Activated CD4-positive, alpha-beta T cell treated with anti-CD3 and anti-CD28 coated beads, Interleukin-2, amount 10 ng/mL, durations not matched to agents 7 days and 5 days (primary cell): ENCODE measurements around the gene SPHKAP. TPM values are rescaled to one million over a fixed set of nuclear protein-coding genes. Genes with fewer than 3 reads are reported as not detected.

Experiments
- CTCF ChIA-PET: fragments of 350-600 bp; sonication (Branson Sonifier 250); formaldehyde crosslinking; loops from one replicate; lab custom pipeline; 2021; ENCODE audit warnings: antibody characterized with exemption; lab: Charles Lee
- POLR2A ChIA-PET: fragments of 350-600 bp; sonication (Branson Sonifier 250); formaldehyde crosslinking; loops from one replicate; lab custom pipeline; 2021; ENCODE audit warnings: antibody characterized with exemption; lab: Charles Lee
- DNase-seq: peaks from one replicate; pipeline ENCODE4 v3.0.0-alpha.2; 2020
- H3K27ac Mint-ChIP-seq: one replicate; pipeline ENCODE4 v1.8.0; 2021; ENCODE audit warnings: mild to moderate bottlenecking, moderate library complexity, mixed read lengths
- H3K27me3 Mint-ChIP-seq: one replicate; pipeline ENCODE4 v1.8.0; 2021; ENCODE audit warnings: mixed read lengths
- H3K36me3 Mint-ChIP-seq: one replicate; pipeline ENCODE4 v1.8.0; 2021; ENCODE audit warnings: low read depth, mixed read lengths
- H3K4me1 Mint-ChIP-seq: one replicate; pipeline ENCODE4 v1.8.0; 2021; ENCODE audit warnings: mixed read lengths
- H3K4me3 Mint-ChIP-seq: one replicate; pipeline ENCODE4 v1.8.0; 2021; ENCODE audit warnings: mild to moderate bottlenecking, moderate library complexity, mixed read lengths
- H3K9me3 Mint-ChIP-seq: one replicate; pipeline ENCODE4 v1.8.0; 2021; ENCODE audit warnings: mixed read lengths
- total RNA-seq, 2 experiments: library from RNA; stranded (reverse); gene quantifications; one replicate each; pipeline ENCODE4 v1.2.3, GENCODE V29; 2021

Gene SPHKAP
- total RNA-seq, 2 experiments from 2014 or later: not detected

DNA sequence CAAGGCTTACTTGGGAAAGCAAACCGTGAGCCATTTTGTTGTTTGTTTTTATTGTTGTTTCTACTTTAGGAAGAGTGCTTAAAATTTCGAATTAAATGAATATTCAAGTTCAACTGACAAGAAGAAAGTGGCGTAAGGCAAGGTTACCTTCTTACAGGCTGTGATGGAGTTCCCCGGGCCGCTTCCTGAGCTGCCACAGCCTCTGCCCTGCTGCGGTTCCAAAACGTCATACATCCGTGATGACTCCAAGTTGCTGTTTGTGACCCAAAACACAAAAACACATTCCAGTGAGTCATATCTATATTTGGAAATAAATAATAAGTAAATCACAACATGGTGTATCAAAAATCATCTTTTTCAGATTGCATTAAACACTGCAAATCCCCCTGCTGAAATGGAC lies 49.7 kb downstream of the SPHKAP start:
- no peaks in the 10 kb centered on the region for H3K9me3 Mint-ChIP-seq
- H3K27ac Mint-ChIP-seq: no peak overlapping the region
- no peaks in the 10 kb centered on the region for H3K36me3 Mint-ChIP-seq
- H3K4me1 Mint-ChIP-seq: no peaks in the 10 kb centered on the region
- H3K27me3 Mint-ChIP-seq: no peaks in the 10 kb centered on the region
- DNase-seq: no peak
- ChIA-PET POLR2A (no interaction called here), CTCF (no interaction called here)
- no peak overlapping the region for H3K4me3 Mint-ChIP-seq

DNA sequence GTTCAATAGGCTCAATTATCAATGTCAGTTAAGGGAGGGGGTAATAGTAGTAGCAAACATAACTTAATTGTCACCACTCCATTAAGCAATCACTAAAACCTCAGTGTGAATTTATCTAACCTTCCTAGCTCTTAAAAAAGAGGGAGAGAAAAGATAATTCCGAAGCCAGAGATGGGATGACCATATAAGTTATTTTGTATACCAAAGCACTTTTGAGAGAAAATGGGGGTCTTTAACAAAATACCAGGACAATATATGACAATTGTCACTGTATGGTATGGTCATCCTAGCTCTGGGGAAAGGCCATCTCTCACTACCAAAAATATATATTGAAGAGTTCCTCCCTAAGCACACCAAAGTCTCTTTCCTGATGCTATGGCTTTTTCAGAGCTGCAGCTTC lies 55.1 kb downstream of the SPHKAP start:
- Mint-ChIP-seq H3K27me3 (no peaks in the 10 kb centered on the region), H3K9me3 (no peaks in the 10 kb centered on the region), H3K4me3 (no peak overlapping the region), H3K27ac (no peak overlapping the region), H3K36me3 (no peaks in the 10 kb centered on the region), H3K4me1 (no peaks in the 10 kb centered on the region)
- CTCF ChIA-PET: no interaction called here
- POLR2A ChIA-PET: no interaction called here
- DNase-seq: no peak

DNA sequence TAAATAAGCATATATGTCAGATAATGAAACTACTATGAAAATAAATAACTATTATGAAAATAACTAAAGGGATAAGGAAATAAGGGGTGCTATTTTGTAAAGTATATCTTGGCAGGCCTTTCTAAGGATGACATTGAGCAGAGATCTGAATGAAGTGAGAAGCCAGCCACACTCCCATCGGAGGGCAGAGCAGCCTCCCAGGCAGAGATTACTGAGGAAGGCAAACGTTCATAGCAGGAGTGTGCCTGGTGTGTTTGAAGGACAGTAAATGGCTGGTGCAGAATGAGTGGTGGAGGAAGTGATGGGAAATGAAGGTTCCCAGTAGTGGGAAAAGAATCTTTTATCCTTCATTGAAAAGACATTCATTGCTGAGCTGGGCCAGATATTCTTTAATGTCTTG lies 62.5 kb downstream of the SPHKAP start:
- no peaks in the 10 kb centered on the region for H3K36me3 Mint-ChIP-seq
- CTCF ChIA-PET: no interaction called here
- H3K9me3 Mint-ChIP-seq: no peaks in the 10 kb centered on the region
- no peak overlapping the region for H3K4me3 Mint-ChIP-seq
- H3K27me3 Mint-ChIP-seq: no peaks in the 10 kb centered on the region
- H3K4me1 Mint-ChIP-seq: no peaks in the 10 kb centered on the region
- POLR2A ChIA-PET: no interaction called here
- H3K27ac Mint-ChIP-seq: no peak overlapping the region
- DNase-seq: no peak

DNA sequence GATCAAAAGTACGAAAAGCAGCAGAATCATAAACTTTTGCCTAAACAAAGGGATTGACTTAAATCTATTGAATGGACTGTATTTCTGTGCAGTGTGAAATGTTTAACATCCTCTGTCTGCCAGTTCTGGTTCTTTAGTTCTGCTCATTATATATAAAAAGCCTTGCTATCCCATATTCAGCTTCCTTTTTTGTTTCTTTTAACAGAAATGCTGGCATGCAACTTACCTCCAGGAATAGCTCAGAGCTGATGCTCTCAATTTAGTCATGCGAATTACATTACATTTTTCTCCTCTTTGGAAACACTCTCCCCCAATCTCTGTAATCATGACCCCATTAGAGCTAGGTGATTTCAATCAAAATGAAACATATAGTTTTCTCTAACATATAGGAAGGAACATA lies 73.6 kb downstream of the SPHKAP start:
- ChIA-PET POLR2A (no interaction called here), CTCF (no interaction called here)
- Mint-ChIP-seq H3K9me3 (peaks cover 5% of the 10 kb centered on the region), H3K27me3 (no peaks in the 10 kb centered on the region), H3K4me3 (no peak overlapping the region), H3K36me3 (no peaks in the 10 kb centered on the region), H3K27ac (no peak overlapping the region), H3K4me1 (no peaks in the 10 kb centered on the region)
- no peak for DNase-seq

DNA sequence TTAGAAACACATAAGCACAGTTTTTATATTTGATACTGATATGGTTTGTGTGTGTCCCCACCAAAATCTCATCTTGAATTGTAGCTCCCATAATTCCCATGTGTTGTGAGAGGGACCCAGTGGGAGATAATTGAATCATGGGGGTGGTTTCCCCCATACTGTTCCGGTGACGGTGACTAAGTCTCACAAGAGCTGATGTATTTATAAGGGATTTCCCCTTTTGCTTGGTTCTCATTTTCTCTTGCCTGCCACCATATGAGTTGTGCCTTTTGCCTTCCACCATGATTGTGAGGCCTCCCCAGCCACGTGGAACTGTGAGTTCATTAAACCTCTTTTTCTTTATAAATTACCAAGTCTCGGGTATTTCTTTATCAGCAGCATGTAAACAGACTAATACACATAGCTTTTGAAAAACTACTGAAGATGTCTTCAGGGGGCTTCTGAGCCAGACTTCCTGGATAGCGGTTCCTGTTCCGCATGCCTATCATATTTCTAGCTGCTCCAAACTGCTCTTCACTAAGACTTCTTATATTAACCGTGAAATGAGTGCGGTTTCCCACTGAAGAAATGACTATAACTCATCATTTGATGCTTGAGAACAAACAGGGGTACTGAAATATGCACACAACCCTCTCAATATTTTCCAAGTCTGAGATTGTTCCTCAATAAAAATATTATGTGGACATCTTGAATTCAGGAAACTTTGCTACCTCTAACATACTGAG lies 75.8 kb downstream of the SPHKAP start:
- Mint-ChIP-seq H3K36me3 (no peaks in the 10 kb centered on the region), H3K27ac (no peak overlapping the region), H3K27me3 (no peaks in the 10 kb centered on the region), H3K4me3 (no peak overlapping the region), H3K4me1 (no peaks in the 10 kb centered on the region), H3K9me3 (peaks cover 5% of the 10 kb centered on the region)
- no peak for DNase-seq
- ChIA-PET POLR2A (interaction anchor here (0.6 kb wide), 1 partner anchor 102 kb away, joined by 6 read pairs; no protein-coding TSS in a partner anchor), CTCF (no interaction called here)

DNA sequence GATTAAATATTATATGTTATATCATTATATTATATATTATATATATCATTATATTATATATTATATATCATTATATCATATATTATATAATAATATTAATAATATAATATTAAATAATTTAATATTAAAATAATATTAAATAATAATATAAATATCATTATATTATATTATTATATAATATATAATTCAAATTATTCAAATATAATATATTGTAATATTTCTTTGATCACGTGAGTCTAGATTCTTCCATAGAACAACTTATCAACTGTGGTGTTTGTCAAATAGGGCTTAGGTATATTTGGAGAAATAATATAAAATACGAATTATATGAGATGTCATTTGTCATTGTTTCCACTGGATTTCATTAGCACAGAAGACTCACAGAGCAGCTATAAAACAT lies 77.3 kb downstream of the SPHKAP start:
- peaks cover 8% of the 10 kb centered on the region for H3K9me3 Mint-ChIP-seq
- H3K4me1 Mint-ChIP-seq: no peaks in the 10 kb centered on the region
- H3K27me3 Mint-ChIP-seq: no peaks in the 10 kb centered on the region
- H3K27ac Mint-ChIP-seq: no peak overlapping the region
- H3K36me3 Mint-ChIP-seq: no peaks in the 10 kb centered on the region
- no peak overlapping the region for H3K4me3 Mint-ChIP-seq
- CTCF ChIA-PET: no interaction called here
- POLR2A ChIA-PET: no interaction called here
- DNase-seq: no peak

DNA sequence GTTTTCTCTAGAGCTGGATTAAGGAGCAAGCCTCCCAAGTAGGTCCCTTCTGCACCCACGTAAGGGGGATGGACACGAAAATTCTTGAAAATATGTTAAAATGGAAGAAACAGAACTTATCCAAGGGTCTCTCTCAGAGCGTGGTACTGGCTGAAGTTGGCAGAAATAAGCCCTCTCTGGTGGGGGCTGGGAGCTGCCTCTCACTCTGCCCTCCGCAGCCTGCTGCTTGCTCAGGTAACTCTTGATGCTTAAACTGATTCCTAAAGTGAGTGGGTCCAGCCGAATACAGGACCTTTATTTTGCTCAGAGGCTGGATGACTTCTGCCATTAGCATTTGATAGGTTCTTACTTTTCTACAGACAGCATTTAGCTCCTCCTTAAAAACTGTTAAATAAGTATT lies 78.1 kb downstream of the SPHKAP start:
- H3K36me3 Mint-ChIP-seq: no peaks in the 10 kb centered on the region
- H3K9me3 Mint-ChIP-seq: peaks cover 8% of the 10 kb centered on the region
- no peaks in the 10 kb centered on the region for H3K4me1 Mint-ChIP-seq
- no peak overlapping the region for H3K4me3 Mint-ChIP-seq
- DNase-seq: no peak
- no peaks in the 10 kb centered on the region for H3K27me3 Mint-ChIP-seq
- H3K27ac Mint-ChIP-seq: no peak overlapping the region
- ChIA-PET POLR2A (no interaction called here), CTCF (no interaction called here)

DNA sequence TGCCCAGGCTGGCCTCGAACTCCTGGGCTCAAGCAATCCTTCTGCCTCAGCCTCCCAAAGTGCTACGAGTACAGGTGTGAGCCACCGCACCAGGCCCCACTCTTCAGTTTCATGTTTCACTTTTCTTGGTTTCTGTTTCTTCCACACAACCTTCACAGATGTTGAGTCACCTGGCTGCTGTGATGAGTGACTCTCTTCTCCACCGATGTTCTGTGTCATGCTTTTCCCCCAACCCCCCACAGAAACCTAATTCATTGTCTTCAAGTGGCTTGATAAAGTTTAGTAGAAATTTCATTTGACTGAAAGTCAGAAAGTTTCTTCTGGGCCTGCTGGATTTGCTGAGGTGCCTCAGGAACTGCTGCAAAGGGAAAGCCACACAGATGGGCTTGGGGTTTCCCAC lies 78.5 kb downstream of the SPHKAP start:
- POLR2A ChIA-PET: no interaction called here
- H3K36me3 Mint-ChIP-seq: no peaks in the 10 kb centered on the region
- no peak overlapping the region for H3K4me3 Mint-ChIP-seq
- DNase-seq: no peak
- H3K4me1 Mint-ChIP-seq: no peaks in the 10 kb centered on the region
- H3K9me3 Mint-ChIP-seq: peaks cover 8% of the 10 kb centered on the region
- no peaks in the 10 kb centered on the region for H3K27me3 Mint-ChIP-seq
- no peak overlapping the region for H3K27ac Mint-ChIP-seq
- CTCF ChIA-PET: no interaction called here

DNA sequence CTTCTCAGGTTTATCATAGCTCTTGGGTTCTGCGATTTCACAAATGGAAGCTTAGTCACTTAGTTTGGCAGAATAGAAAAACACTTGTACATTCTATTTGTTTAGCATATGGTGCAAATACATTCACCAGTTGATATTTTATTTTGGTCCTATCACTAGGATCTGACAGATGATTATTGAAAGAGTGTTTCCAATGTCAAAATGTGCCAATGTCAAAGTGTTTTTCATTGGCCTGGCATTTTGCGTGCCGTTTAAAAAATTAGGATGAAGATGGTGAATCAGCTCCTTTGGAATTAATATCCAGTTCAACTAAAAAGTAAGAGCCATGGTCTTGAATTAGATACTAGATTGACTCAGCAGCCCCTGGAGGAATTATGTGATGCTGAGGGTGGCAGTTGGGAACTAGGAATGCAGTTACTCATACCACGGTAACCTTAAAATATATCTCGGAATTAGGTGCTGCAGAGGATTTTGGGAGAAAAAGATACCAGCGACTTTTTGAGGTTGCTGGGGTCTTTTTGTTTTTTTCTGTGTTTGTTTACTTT lies 87.0 kb downstream of the SPHKAP start:
- H3K4me3 Mint-ChIP-seq: no peak overlapping the region
- ChIA-PET CTCF (no interaction called here), POLR2A (no interaction called here)
- H3K27me3 Mint-ChIP-seq: no peaks in the 10 kb centered on the region
- no peaks in the 10 kb centered on the region for H3K36me3 Mint-ChIP-seq
- no peak overlapping the region for H3K27ac Mint-ChIP-seq
- peaks cover 19% of the 10 kb centered on the region for H3K9me3 Mint-ChIP-seq
- H3K4me1 Mint-ChIP-seq: no peaks in the 10 kb centered on the region
- DNase-seq: no peak

DNA sequence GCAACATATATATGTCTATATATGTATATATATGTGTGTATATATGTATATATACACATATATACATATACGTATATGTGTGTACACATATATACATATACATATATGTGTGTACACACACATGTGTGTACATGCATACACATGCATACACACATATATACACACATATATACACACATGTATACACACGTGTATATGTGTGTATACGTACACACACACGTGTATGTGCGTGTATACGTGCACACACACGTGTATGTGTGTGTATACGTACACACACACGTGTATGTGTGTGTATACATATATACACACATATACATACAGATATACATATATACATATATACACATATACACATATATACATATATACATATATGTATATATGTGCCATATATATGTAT lies 89.4 kb downstream of the SPHKAP start:
- DNase-seq: no peak
- Mint-ChIP-seq H3K4me1 (no peaks in the 10 kb centered on the region), H3K27ac (no peak overlapping the region), H3K9me3 (peaks cover 22% of the 10 kb centered on the region), H3K36me3 (no peaks in the 10 kb centered on the region), H3K27me3 (no peaks in the 10 kb centered on the region), H3K4me3 (no peak overlapping the region)
- ChIA-PET CTCF (no interaction called here), POLR2A (no interaction called here)

DNA sequence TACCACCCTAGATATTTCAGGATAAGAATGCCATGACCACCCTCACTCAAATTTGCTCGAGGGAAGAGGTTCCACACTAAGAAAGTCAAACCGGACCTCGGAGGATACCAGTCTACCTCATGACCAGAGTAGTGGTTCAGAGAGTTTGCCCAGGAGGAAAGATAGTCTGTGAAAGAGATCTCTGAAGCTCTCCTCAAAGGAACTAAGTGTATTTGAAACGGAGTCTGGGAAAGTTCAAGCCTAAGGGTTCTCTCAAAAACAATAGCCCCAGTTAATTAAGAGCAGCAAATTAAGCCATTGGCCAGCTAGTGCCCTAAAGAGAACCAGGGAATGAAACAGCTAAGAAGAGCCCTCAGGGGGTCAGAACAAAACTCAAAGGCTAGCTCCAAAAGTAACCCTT lies 94.9 kb downstream of the SPHKAP start:
- no peaks in the 10 kb centered on the region for H3K36me3 Mint-ChIP-seq
- H3K4me3 Mint-ChIP-seq: no peak overlapping the region
- peaks cover 18% of the 10 kb centered on the region for H3K9me3 Mint-ChIP-seq
- CTCF ChIA-PET: no interaction called here
- H3K27ac Mint-ChIP-seq: no peak overlapping the region
- POLR2A ChIA-PET: no interaction called here
- DNase-seq: no peak
- no peaks in the 10 kb centered on the region for H3K27me3 Mint-ChIP-seq
- H3K4me1 Mint-ChIP-seq: no peaks in the 10 kb centered on the region

DNA sequence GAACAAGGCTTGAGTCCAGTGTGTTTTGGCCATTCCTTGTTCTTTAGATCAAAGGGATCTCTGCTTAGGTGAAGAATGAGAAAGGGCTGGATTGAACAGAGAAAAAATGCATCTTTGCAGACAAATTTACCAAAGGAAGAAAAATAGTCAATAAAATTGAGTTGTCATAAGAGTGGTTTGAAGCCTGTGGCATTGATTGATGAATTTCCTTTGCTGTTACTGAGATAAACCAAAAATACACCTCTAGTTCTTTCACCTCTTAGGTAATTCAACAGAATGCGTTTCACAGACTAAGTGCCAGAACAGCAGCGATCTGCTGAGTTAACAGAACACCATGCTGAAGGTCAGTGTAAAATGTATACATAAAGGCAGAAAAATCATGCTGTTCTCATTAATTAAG lies 96.8 kb downstream of the SPHKAP start:
- no peaks in the 10 kb centered on the region for H3K4me1 Mint-ChIP-seq
- CTCF ChIA-PET: interaction anchor here (1.1 kb wide), 1 partner anchor 12 kb away, joined by 3 read pairs; no protein-coding TSS in a partner anchor
- POLR2A ChIA-PET: no interaction called here

DNA sequence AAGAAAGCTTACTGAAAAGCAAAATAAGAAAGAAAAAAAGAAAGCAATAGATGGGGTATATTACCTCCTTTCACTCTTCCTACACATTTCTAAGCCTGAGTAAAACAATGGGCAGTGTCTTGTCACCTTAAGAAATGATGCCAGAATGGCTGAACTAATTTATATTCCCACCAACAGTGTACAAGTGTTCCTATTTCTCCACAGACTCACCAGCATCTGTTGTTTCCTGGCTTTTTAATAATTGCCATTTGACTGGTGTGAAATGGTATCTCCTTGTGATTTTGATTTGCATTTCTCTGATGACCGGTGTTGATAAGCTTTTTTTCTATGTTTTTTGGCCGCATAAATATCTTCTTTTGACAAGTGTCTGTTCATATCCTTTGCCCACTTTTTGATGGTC lies 98.4 kb downstream of the SPHKAP start:
- CTCF ChIA-PET: no interaction called here
- Mint-ChIP-seq H3K27ac (no peak overlapping the region), H3K4me3 (no peak overlapping the region), H3K4me1 (no peaks in the 10 kb centered on the region), H3K36me3 (no peaks in the 10 kb centered on the region), H3K9me3 (no peaks in the 10 kb centered on the region), H3K27me3 (no peaks in the 10 kb centered on the region)
- POLR2A ChIA-PET: no interaction called here
- no peak for DNase-seq

More for the DNA sequence above, 96.8 kb downstream of the SPHKAP start:
- Mint-ChIP-seq H3K4me3 (no peak overlapping the region), H3K27ac (no peak overlapping the region), H3K36me3 (no peaks in the 10 kb centered on the region), H3K9me3 (peaks cover 7% of the 10 kb centered on the region), H3K27me3 (no peaks in the 10 kb centered on the region)
- no peak for DNase-seq

DNA sequence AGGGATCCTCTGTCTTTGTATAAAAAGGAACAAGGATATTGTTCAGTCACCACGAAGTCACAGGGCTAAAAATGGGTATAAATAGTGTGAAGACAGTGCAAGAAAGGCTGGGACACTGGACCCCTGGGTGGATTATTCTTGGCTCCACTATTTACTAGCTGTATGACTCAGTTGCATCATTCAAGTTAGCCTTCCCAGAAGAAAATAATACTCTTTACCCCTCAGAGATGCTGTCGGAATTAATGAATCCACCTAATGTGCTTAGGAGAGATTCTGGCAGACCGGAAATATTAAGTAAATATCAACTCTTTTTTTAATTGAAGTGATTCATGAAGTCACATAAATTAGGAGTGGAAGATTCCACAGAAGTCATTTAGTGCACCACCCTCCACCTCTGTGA lies 98.9 kb downstream of the SPHKAP start:
- Mint-ChIP-seq H3K36me3 (no peaks in the 10 kb centered on the region), H3K9me3 (no peaks in the 10 kb centered on the region), H3K27me3 (no peaks in the 10 kb centered on the region), H3K4me3 (no peak overlapping the region), H3K27ac (no peak overlapping the region), H3K4me1 (no peaks in the 10 kb centered on the region)
- DNase-seq: no peak
- CTCF ChIA-PET: no interaction called here
- POLR2A ChIA-PET: no interaction called here
